Prostate gland (tissue), 2 donors: Measurements from ENCODE around the gene SPEN. TPM values are rescaled to one million over a fixed set of nuclear protein-coding genes. Genes with fewer than 3 reads are reported as not detected.
A peak's percentile ranks its signal among the peaks of the same experiment; 100 is the strongest.
"Not testable (repeated sequence)": the region's sequence is repeated elsewhere in the genome, so short reads cannot be mapped to it uniquely, and the experiment has no call there.

Experiments used
- DNase-seq: peaks from one replicate; pipeline ENCODE4 v3.0.0-alpha.2; 2019; ENCODE audit warnings: low spot score
- H3K27ac ChIP-seq, 2 donors: fragments of 200-600 bp; sonication (generic); 2 replicates each; pipeline ENCODE4 v1.5.1; 2017 to 2019
- H3K27me3 ChIP-seq: fragments of 200-600 bp; sonication (generic); replicated peaks from 2 replicates; pipeline ENCODE4 v1.5.1; 2019; ENCODE audit not compliant: insufficient read depth
- H3K36me3 ChIP-seq, 2 donors: fragments of 200-600 bp; sonication (generic); 1 replicate in 1 of 2; 2 replicates in 1 of 2; pipeline versions ENCODE4 v1.5.1 to v1.8.1; 2017 to 2019
- H3K4me1 ChIP-seq: fragments of 200-600 bp; sonication (generic); replicated peaks from 2 replicates; pipeline ENCODE4 v1.5.1; 2019
- H3K4me3 ChIP-seq, 2 donors: fragments of 200-600 bp; sonication (generic); 2 replicates each; pipeline ENCODE4 v1.5.1; 2017 to 2019
- H3K9me3 ChIP-seq: fragments of 200-600 bp; sonication (generic); 2 replicates; pipeline ENCODE4 v1.5.1; 2017
- POLR2A ChIP-seq: fragments of 450-650 bp; IDR thresholded peaks from one replicate; pipeline ENCODE4 v1.6.1; 2016; ENCODE audit warnings: antibody characterized with exemption, mild to moderate bottlenecking
- POLR2AphosphoS5 ChIP-seq: sonication (generic); formaldehyde crosslinking; IDR thresholded peaks from one replicate; pipeline ENCODE4 v1.6.1; 2017; ENCODE audit warnings: antibody characterized with exemption
- WGBS: methylation state at CpG from one replicate; pipeline ENCODE4 v1.1.5; 2018; 5-methylcytosine and 5-hydroxymethylcytosine counted together
- intact Hi-C: fragments of 100-400 bp; cut with DNase I; formaldehyde crosslinking; loops from one replicate; pipeline ENCODE4 v1.14.2; 2022
- total RNA-seq, 2 donors: library from RNA; depleted of rRNA; stranded (reverse); fragments of >200 nt; gene quantifications; one replicate each; pipeline ENCODE4 v1.1.0, GENCODE V29; 2016
- TF ChIP-seq, protein P1 (sequence below), 4 experiments: fragments of 200-600 bp in 2 of 4; fragments of 450-650 bp in 2 of 4; sonication (generic) in 2 of 4; IDR thresholded peaks; 1 replicate in 3 of 4; 2 replicates in 1 of 4; pipeline ENCODE4 v1.5.1; 2016 to 2019; ENCODE audit warnings: antibody characterized with exemption in 4 of 4, mild to moderate bottlenecking in 2 of 4, moderate library complexity in 2 of 4

The SPEN gene
- total RNA-seq, 2 donors from 2014 or later: 31.9 to 48.3 TPM

DNA sequence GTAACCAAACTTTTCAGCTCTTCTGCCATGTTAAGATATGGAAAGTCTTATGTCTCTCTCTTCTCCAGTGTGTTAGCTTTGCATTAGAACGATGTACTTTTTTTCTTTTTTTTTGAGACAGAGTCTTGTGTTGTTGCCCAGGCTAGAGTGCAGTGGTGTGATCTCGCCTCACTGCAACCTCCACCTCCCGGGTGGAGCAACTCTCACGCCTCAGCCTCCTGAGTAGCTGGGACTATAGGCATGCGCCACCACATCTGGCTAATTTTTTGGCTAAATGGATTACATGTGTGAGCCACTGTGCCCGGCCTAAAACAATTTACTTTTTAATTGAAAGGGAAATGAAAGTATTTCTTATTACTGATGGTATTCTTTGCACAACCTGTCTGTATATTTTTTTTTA, 35.8 kb downstream of the SPEN start:
- no peaks in the 10 kb centered on the region for H3K27me3 ChIP-seq
- peak; percentile 9 for TF ChIP-seq POLR2AphosphoS5
- no peak for TF ChIP-seq POLR2A
- DNase-seq: no peak
- 84% methylated on average over 6 of the region's 6 CpGs for WGBS
- H3K27ac ChIP-seq: peak overlapping the region in 1 of 2 donors; percentile 5
- no peaks in the 10 kb centered on the region for H3K9me3 ChIP-seq
- no peaks in the 10 kb centered on the region for H3K4me1 ChIP-seq
- no peak overlapping the region for H3K4me3 ChIP-seq
- H3K36me3 ChIP-seq: no peaks in the 10 kb centered on the region
- intact Hi-C loops: no loop called here

DNA sequence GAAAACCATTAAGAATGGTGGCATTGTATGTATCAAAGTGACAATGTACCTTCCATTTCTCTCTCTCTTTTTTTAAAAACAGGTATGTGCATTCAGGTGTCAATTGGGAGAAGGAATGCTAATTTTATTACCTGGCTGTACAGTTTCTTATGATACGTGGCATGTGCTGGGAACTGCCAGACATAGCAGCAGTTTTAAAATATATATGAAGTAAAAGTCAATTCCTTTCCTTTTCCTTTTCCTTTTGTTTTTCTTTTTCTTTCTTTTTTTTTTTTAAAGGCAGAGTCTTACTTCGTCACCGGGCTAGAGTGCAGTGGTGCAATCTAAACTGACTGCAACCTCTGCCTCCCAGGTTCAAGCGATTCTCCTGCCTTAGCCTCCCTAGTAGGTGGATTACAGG, 37.0 kb downstream of the SPEN start:
- Histone ChIP-seq H3K27me3 (no peaks in the 10 kb centered on the region), H3K27ac (peak overlapping the region; percentile 86 to 91), H3K9me3 (no peaks in the 10 kb centered on the region), H3K4me1 (no peaks in the 10 kb centered on the region), H3K4me3 (no peak overlapping the region), H3K36me3 (no peaks in the 10 kb centered on the region)
- intact Hi-C loops: no loop called here
- DNase-seq: no peak
- TF ChIP-seq, protein P1, sequence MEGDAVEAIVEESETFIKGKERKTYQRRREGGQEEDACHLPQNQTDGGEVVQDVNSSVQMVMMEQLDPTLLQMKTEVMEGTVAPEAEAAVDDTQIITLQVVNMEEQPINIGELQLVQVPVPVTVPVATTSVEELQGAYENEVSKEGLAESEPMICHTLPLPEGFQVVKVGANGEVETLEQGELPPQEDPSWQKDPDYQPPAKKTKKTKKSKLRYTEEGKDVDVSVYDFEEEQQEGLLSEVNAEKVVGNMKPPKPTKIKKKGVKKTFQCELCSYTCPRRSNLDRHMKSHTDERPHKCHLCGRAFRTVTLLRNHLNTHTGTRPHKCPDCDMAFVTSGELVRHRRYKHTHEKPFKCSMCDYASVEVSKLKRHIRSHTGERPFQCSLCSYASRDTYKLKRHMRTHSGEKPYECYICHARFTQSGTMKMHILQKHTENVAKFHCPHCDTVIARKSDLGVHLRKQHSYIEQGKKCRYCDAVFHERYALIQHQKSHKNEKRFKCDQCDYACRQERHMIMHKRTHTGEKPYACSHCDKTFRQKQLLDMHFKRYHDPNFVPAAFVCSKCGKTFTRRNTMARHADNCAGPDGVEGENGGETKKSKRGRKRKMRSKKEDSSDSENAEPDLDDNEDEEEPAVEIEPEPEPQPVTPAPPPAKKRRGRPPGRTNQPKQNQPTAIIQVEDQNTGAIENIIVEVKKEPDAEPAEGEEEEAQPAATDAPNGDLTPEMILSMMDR (IDR thresholded peaks at IDR 0.05): no peak
- no peak for TF ChIP-seq POLR2A
- TF ChIP-seq POLR2AphosphoS5: no peak
- WGBS: 67% methylated on average over 4 of the region's 4 CpGs

DNA sequence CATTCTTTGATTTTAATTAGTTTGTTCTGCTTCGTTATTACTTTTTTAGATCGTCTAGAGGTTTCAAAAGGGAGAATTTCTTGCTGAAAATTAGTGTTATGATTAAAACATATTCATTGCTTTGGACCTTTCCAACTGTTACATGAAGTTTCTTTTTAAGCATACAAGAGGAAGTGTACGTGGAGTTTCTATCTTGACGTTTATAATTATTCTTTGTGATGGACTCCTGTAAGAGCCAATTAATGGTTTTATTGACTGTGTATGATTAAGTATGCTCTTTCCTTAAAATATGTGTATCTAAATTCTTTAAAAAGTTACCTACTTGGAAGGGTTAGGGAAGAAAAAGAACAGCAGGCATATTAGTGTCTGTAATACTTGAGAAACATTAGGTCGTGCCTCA, 37.8 kb downstream of the SPEN start:
- Histone ChIP-seq H3K36me3 (no peaks in the 10 kb centered on the region), H3K9me3 (no peaks in the 10 kb centered on the region), H3K27me3 (no peaks in the 10 kb centered on the region), H3K4me3 (peak overlapping the region in 1 of 2 donors; percentile 27), H3K4me1 (no peaks in the 10 kb centered on the region), H3K27ac (peak overlapping the region; percentile 86 to 91)
- intact Hi-C loops: loop anchor here (5.0 kb wide), 2 partner anchors 38 to 62 kb away; partner anchors contain the start of gene SPEN
- WGBS: 18% methylated on average over 5 of the region's 5 CpGs
- no peak for DNase-seq
- TF ChIP-seq POLR2AphosphoS5 (no peak), POLR2A (no peak)
- TF ChIP-seq, protein P1 (IDR thresholded peaks at IDR 0.05): no peak

DNA sequence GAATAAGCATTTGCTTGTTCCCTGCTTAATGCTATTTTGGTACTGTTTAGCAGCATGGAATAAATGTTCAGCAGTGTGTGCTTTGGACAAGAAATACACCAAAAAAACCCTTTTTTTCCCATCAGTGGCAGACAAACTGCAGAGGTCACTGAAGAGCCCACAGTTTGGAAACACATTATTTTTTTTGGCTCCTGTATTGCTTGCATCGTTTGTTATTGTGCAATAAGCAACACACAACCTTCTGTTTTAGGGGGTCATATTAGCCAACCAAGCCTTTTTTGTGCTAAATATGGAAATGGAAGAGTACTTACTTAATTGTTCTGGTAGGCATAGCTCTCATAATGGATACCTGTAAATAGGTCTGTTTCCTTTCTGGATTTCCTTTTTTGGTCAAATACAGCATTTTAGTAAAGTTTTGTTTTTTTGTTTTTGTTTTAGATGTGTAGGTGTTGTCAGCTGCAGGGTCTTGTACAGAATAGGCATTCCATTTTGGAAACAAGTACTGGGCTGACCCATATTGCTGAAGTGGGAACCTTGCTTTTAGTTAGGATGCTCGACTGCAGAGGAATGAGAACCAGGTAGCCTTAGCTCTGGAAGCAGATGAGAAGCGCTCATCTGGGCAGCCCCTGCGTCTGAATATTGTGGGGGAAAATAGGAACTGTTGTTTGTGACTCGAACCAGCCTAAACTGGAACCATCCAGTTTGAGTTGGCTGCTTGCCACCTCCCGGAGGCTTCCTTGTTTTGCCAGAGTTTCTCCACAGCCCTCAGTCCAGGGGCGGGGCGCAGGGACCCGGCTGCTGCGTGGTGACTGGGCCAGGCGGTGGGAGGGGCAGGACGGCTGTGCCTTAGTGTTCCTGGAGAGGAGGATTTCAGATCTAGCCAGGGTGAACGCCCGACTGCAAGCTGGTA, 38.4 kb downstream of the SPEN start:
- H3K4me3 ChIP-seq: peak overlapping the region; percentile 15 to 27
- TF ChIP-seq, protein P1 (IDR thresholded peaks at IDR 0.05): peak in 1 of 4 experiments; percentile 15
- peak; percentile 94 for TF ChIP-seq POLR2AphosphoS5
- peak; percentile 64 for TF ChIP-seq POLR2A
- intact Hi-C loops: loop anchor here (5.0 kb wide), 2 partner anchors 39 to 61 kb away; partner anchors contain the start of gene SPEN
- no peaks in the 10 kb centered on the region for H3K9me3 ChIP-seq
- WGBS: 1% methylated on average over 14 of the region's 14 CpGs
- no peaks in the 10 kb centered on the region for H3K27me3 ChIP-seq
- no peaks in the 10 kb centered on the region for H3K36me3 ChIP-seq
- H3K4me1 ChIP-seq: no peaks in the 10 kb centered on the region
- peak overlapping the region; percentile 86 to 91 for H3K27ac ChIP-seq
- DNase-seq: peak; percentile 96

DNA sequence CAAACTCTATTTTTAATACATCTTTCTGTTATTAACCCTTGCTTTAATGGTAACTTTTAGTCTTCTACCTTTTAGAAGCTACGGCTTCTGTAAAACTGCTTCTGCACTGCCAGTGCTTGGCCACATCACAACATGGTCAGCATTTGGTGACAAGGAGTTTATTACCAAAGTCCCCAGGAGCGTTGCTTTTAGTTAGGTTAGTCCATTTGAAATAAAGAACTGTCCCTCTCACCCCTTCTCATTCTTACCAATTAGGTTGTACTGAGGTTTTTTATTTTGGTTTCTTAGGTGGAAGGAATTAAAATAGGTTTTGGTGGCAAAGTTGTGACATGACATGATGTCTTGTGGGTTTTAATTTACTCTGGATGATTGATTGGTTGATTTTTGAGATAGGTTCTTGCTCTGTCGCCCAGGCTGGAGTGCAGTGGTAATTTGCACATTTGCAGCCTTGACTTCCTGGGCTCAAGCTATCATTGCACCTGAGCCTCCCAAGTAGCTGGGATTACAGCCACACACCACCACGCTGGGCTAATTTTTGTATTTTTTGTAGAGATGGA, 39.2 kb downstream of the SPEN start:
- Histone ChIP-seq H3K4me3 (peak overlapping the region; percentile 15 to 27), H3K36me3 (no peaks in the 10 kb centered on the region), H3K27ac (peak overlapping the region; percentile 86 to 91), H3K9me3 (no peaks in the 10 kb centered on the region), H3K4me1 (no peaks in the 10 kb centered on the region), H3K27me3 (no peaks in the 10 kb centered on the region)
- WGBS: 28% methylated on average over 4 of the region's 4 CpGs
- no peak for DNase-seq
- intact Hi-C loops: loop anchor here (5.0 kb wide), 2 partner anchors 39 to 61 kb away; partner anchors contain the start of gene SPEN
- no peak for TF ChIP-seq POLR2AphosphoS5
- TF ChIP-seq, protein P1 (IDR thresholded peaks at IDR 0.05): peak in 1 of 4 experiments; percentile 7

DNA sequence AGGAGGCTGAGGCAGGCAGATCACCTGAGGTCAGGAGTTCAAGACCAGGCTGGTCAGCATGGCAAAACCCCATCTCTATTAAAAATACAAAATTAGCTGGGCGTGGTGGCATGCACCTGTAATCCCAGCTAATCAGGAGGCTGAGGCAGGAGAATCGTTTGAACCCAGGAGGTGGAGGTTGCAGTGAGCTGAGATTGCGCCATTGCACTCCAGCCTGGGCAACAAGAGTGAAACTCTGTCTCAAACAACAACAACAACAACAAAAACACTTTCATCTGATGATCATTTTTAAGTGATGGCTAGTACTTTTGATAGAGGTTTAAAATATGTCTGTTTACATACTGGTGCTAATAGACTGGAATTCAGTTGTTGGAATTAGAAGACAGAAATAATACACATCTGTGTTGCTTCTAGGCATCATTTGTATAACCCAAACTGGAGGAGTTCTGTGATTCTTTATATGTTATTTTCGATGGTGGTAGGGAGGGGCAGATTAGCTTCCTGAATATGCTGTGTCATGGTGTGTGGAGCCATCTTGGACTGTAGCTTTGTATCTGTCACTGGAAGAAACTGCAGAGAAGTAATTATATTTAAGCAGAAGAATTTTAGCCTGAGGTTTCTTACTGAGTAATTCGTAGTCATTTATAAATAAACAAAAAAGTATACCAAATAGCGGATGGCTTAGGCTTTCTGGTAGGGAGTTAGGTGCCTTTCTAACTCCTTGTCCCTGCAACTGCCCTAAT, 45.5 kb downstream of the SPEN start:
- intact Hi-C loops, H3K4me3 ChIP-seq, DNase-seq, H3K36me3 ChIP-seq, H3K27me3 ChIP-seq, H3K9me3 ChIP-seq, H3K4me1 ChIP-seq: not testable (repeated sequence)
- H3K27ac ChIP-seq: peak overlapping the region; percentile 42 to 48
- 76% methylated on average over 6 of the region's 6 CpGs for WGBS
